Activated CD4-positive, alpha-beta T cell treated with anti-CD3 and anti-CD28 coated beads for 24 hours (primary cell): ENCODE data around the gene CENATAC.
A peak's percentile ranks its signal among the peaks of the same experiment; 100 is the strongest.
"Not testable (repeated sequence)": the region's sequence is repeated elsewhere in the genome, so short reads cannot be mapped to it uniquely, and the experiment has no call there.

Experiments used
- DNase-seq, 2 donors: peaks; one replicate each; pipeline ENCODE4 v3.0.0-alpha.2; 2020; ENCODE audit warnings: low read depth in 2 of 2

The CENATAC gene

DNA sequence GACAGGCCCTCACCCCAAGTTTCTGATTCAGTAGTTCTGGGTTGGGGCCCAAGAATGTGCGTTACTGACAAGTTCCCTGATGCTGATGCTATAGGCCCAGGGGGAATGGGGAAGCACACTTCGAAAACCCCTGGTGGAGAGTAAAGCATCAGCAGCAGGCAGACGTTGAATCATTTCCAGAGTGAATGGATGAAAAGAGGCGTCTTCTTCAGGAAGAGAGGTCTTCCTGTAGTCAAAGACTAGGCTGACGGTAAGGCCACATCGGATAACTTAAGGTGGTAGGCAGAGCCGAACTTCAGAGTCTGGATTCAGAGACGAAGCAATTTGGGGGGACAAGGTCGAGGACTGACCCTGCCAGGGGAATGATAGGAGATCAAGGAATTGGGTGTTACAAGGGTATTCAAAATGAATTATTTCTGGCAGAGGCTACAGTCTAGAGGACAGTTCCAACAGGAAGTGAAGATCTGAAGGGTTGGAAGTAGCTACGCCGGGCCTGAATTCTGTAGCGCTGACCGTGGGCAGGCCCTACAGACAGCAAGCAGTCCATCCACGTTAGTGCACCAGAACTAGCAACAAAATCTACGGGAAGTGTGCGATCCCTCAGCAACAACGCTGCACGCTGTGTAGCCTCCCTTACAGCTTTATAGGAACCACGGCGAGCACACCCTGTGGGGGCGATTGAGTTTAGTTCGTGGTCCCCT lies 862 bp upstream of the CENATAC start:
- peak in 1 of 2 donors; percentile 17 for DNase-seq

- DNase-seq = no peak
These were observed 415 bp downstream of the CENATAC start for GRCh38 chr11:118998388-118998717.

DNA sequence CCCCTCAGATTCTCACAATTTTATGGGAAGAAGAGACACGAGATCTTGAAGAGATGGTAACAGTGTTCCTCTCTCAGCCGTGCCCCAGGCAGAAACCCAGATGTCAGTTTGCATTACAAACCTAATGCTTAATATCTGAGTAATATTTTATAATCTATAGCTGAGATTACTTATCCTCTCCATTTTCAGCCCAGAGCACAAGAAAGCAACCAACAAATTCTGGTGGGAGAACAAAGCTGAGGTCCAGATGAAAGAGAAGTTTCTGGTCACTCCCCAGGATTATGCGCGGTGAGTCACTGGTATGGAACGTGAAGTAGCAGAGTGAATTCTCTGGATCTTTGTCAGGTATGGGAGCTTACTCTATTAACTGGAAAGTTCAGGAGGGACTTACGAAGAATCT lies 884 bp downstream of the CENATAC start:
- DNase-seq = no peak

DNA sequence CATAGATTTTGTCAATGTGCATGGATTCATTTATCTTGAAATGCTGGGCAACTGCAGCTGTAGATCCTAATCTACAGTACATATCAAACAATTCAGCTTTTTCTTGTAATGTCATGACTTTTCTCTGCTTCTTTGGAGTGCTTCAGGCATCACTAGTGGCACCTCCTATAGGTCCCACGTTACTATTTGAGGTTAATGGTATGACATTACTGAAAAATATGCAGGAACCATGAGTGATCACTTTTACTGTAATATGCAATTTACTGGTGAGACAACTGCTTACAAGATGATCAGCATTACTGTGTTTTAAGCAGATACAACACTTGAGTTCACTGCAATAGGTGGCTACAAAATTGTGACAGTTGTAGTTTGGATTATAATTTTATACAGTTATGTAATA lies 3.0 kb downstream of the CENATAC start:
- no peak for DNase-seq

GRCh38 chr11:119006656-119007055 lies 8.7 kb downstream of the CENATAC start:
- no peak for DNase-seq

GRCh38 chr11:119011476-119012053 lies 13.6 kb downstream of the CENATAC start:
- no peak for DNase-seq

DNA sequence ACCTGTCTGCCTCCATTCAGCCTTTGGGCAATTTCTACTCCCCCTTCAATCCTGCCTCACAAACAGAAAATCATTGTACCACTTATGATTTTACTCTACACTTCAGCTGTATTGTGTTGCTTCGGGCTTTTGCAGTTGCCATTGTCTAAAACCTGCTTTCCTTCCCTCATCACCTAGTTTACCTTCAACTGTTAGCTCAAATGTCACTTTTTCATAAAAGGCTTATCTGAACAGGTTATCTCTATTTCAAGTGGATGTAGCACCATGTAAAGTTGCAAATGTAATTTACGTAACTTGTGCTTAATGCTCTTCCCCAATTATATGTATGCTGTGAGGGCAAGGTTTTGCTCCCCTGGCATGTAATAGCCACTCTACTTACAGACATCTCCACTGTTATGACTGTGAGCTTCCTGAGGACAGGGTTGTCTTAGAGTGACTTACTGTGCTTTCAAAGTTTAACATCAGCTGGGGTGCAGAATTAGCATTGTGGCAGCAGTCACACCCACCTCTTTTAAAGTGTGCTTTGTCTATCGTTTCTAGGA lies 14.8 kb downstream of the CENATAC start:
- no peak for DNase-seq

- no peak for DNase-seq
These were observed 16.4 kb downstream of the CENATAC start for GRCh38 chr11:119014209-119014924.

DNA sequence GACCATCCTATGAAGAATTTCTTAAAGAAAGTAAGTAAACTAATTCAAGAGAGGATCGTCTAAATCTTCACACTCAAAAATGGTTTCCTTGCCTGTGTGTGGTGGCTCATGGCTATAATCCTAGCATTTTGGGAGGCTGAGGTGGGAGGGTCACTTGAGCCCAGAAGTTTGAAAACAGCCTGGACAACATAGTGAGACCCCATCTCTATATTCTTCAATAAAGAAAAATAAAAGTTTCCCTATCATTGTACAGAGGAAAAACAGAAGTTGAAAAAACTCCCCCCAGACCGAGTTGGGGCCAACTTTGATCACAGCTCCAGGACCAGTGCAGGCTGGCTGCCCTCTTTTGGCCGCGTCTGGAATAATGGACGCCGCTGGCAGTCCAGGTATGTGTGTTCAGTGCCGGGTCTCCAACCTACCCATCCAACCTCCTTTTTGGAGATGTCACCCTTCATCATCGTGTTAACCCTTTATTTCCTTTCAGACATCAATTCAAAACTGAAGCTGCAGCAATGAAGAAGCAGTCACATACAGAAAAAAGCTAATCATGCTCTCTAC lies 17.2 kb downstream of the CENATAC start:
- no peak for DNase-seq

- DNase-seq = no peak
These were observed 18.5 kb downstream of the CENATAC start for GRCh38 chr11:119016216-119017009.

- DNase-seq = not testable (repeated sequence)
These were observed 19.4 kb downstream of the CENATAC start for GRCh38 chr11:119017377-119017776.

GRCh38 chr11:119018074-119018938 lies 20.4 kb downstream of the CENATAC start, which contains the start of the genes RPS25 and TRAPPC4:
Gene RPS25 (minus strand): TSS chr11:119018343. CDS start chr11:119018284, 59 bp downstream.
Gene TRAPPC4 (plus strand): TSS chr11:119018766. CDS start chr11:119018796, 30 bp downstream.
- peak; percentile 89 to 90 for DNase-seq

- no peak for DNase-seq
These were observed 22.1 kb downstream of the CENATAC start for GRCh38 chr11:119019996-119020395.

DNA sequence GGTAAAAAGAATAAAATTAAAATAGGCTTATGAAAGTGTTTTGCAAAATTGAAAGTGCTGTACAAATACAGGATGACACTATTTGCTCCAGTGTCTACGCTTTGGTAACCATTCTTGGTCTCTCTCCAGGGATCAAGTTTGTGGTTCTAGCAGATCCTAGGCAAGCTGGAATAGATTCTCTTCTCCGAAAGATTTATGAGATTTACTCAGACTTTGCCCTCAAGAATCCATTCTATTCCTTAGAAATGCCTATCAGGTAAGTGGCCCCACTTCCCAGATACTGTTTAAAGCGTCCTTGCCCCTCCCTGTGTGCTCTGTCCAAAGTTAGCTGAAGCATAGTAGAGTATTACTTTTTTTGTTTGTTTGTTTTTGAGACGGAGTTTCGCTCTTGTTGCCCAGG lies 23.7 kb downstream of the CENATAC start:
- DNase-seq = no peak

- DNase-seq = no peak
These were observed 25.8 kb downstream of the CENATAC start for GRCh38 chr11:119023741-119024140.

GRCh38 chr11:119024430-119025098 lies 26.6 kb downstream of the CENATAC start:
- DNase-seq = no peak

DNA sequence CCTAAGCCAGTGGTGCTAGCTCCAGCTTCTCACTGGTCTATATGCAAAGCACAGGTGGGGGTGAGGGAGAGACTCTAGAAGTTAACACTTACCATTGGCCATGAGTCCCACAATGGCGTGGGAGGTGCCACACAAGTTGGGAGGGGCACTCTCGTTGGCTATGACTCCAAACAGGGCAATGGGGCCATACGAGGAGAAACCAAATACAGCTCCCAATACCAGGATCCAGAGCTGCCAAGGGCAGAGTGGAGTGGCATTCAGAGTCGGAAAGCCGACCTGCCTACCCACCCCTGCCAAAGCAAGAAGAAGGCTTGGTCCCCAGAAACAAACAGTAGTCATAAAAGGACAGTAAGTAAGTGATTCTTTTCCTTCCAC lies 27.1 kb downstream of the CENATAC start:
- no peak for DNase-seq

DNA sequence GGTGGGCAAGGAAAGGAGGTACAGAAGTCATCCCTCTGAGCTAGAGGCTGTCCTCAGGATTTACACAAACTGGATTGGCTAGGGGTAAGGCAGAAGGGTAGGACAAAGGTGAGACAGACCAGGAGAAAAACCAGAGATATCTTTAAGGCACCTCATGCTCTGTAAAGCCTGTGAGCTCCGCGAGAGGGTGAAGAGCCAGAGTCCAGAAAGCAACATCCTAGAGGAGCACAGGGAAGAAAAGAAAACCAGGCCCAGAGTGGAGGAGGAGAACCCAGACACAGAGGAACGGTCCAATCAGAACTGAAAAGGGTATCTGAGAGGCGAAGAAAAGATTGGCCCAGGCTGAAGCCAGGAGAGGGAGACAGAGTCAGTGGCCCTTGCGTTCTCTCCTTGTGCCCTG lies 27.6 kb downstream of the CENATAC start:
- DNase-seq = no peak

DNA sequence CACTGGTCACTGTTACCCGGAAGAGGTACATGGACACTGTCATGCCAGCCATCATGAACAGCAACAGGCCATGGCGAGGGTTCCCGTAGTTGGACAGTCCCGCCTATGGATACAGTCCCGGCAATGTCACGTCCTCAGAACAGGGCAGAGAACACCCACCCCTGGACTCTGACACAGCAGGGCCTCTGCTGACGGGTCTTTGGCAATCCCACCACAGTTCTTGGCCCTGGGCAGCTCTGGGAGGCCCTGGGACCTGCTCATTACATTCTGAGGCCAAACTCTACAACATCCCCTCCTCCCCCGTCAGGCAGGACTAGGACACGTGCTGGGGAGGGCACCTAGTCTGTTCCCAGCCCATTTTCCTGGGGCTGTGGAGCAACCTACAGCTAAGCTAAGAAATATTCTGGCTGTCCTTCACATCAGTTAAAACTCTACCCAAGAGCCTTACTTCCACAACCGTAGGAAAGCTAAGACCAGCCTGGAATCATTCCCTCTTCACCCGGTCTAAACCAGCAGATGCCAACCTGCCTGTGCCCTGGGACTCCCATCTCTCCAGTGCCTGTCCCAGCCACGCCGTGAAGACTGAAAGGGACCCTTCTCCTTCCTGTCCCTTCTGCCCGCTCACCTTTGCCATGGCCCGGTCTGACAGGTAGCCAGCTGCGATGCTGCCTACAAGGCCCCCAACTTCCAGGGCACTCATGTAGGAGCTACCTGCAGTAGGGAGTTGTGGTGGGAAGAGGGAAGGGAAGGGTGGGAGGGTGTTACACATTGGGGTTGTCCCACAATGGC lies 28.2 kb downstream of the CENATAC start:
- no peak for DNase-seq
